ENCODE data around the gene UBA5.

UBA5 gene

GRCh38 chr3:132721479-132722164 lies 61.5 kb downstream of the UBA5 start:
- peak; percentile 89 for DNase-seq

GRCh38 chr3:132722165-132723023 lies 62.3 kb downstream of the UBA5 start, which contains the start of gene NPHP3:
Gene NPHP3 (minus strand): TSS chr3:132722409. CDS start chr3:132722355, 54 bp downstream.
- peak; percentile 98 for DNase-seq

GRCh38 chr3:132723024-132723950 lies 63.2 kb downstream of the UBA5 start:
- DNase-seq: no peak

- peak; percentile 56 for DNase-seq
These were observed 66.3 kb downstream of the UBA5 start for GRCh38 chr3:132726341-132726823.

Measured in NCI-H146 (cell line).